Right cardiac atrium (tissue), 5 donors: Measurements from ENCODE around the gene PPP1R1C. TPM values are rescaled to one million over a fixed set of nuclear protein-coding genes. Genes with fewer than 3 reads are reported as not detected.
"Not testable (repeated sequence)": the region's sequence is repeated elsewhere in the genome, so short reads cannot be mapped to it uniquely, and the experiment has no call there.

ENCODE experiments used
- ATAC-seq, 2 donors: fragments of 200-7000 bp; cut with Tn5 transposase; one replicate each; pipeline versions ENCODE4 v1.8.0 to v1.9.1; 2020; ENCODE audit warnings: moderate library complexity in 2 of 2, mild to moderate bottlenecking in 1 of 2
- DNase-seq, 3 donors: peaks; one replicate each; pipeline ENCODE4 v3.0.0-alpha.2; 2020
- H3K27ac ChIP-seq: one replicate; pipeline ENCODE4 v1.5.1; 2013; ENCODE audit warnings: mild to moderate bottlenecking, low read length, control low read depth, moderate library complexity
- H3K27me3 ChIP-seq: one replicate; pipeline ENCODE4 v1.6.1; 2013; ENCODE audit not compliant: control insufficient read depth, insufficient read depth
- H3K4me1 ChIP-seq: one replicate; pipeline ENCODE4 v1.6.1; 2013; ENCODE audit warnings: low read length; ENCODE audit not compliant: control insufficient read depth, insufficient read depth
- H3K4me3 ChIP-seq: one replicate; pipeline ENCODE4 v1.5.1; 2013; ENCODE audit warnings: low read length, control low read depth
- H3K9me3 ChIP-seq: one replicate; pipeline ENCODE4 v1.6.1; 2013; ENCODE audit warnings: low read length; ENCODE audit not compliant: control insufficient read depth
- WGBS: extraction: QIAGEN DNeasy Blood & Tissue Kit; methylation state at CpG from one replicate; pipeline ENCODE4 v1.1.7; 2013; 5-methylcytosine and 5-hydroxymethylcytosine counted together
- intact Hi-C, 4 donors: fragments of 100-400 bp; cut with DNase I; formaldehyde crosslinking; loops; one replicate each; pipeline versions ENCODE4 v1.11.0 to v1.14.0; 2022 to 2023
- polyA plus RNA-seq: library from polyadenylated mRNA; stranded (reverse); fragments of 200-250 nt; gene quantifications from one replicate; pipeline ENCODE4 v1.2.3, GENCODE V29; 2013
- total RNA-seq, 4 donors: library from RNA; stranded (reverse); fragmentation: NEBNext Ultra II Directional; extraction: Animal tissue kit (Norgen Biotek cat#: 25700); gene quantifications; one replicate each; pipeline ENCODE4 v1.2.1, GENCODE V29; 2021
- donor health status: healthy with polysubstance abuse.
- donor health status: DM: no; HTN: yes; CAD: no.
- donor health status: DM: no; HTN: no; CAD: no.
- donor health status: DM: no; HTN: yes; CAD: no; lungs with severe emphysema.
- donor health status: DM: yes; HTN: yes; CAD: no.

The PPP1R1C gene
- total and polyA plus RNA-seq, 5 donors: 5.5 to 18.0 (median 12.0) TPM

- no peak overlapping the region for H3K4me3 ChIP-seq
- no peak for DNase-seq
- ATAC-seq: no peak
- no peaks in the 10 kb centered on the region for H3K27me3 ChIP-seq
- intact Hi-C loops: loop anchor here in 2 of 4 donors (5.0 to 10.0 kb wide), 2 partner anchors 208 to 210 kb away; no protein-coding TSS in a partner anchor
- WGBS: 88% methylated on average over 1 of the region's 1 CpG
- H3K9me3 ChIP-seq: no peaks in the 10 kb centered on the region
- no peak overlapping the region for H3K27ac ChIP-seq
- no peaks in the 10 kb centered on the region for H3K4me1 ChIP-seq
Measured at GRCh38 chr2:181952404-181953226, 33.0 kb upstream of the PPP1R1C start.

- intact Hi-C loops: loop anchor here in 2 of 4 donors (5.0 to 10.0 kb wide), 2 partner anchors 209 to 212 kb away; no protein-coding TSS in a partner anchor
- H3K27me3 ChIP-seq: no peaks in the 10 kb centered on the region
- no peaks in the 10 kb centered on the region for H3K9me3 ChIP-seq
- WGBS: 2% methylated on average over 19 of the region's 19 CpGs
- H3K27ac ChIP-seq: no peak overlapping the region
- no peaks in the 10 kb centered on the region for H3K4me1 ChIP-seq
- ATAC-seq (peak; percentile 31 to 57), DNase-seq (peak; percentile 35 to 51 (median 50))
- H3K4me3 ChIP-seq: peak overlapping the region; percentile 54
Measured at GRCh38 chr2:181953881-181954537, 31.6 kb upstream of the PPP1R1C start.

- Histone ChIP-seq H3K27ac (no peak overlapping the region), H3K4me1 (no peaks in the 10 kb centered on the region), H3K27me3 (no peaks in the 10 kb centered on the region), H3K4me3 (no peak overlapping the region), H3K9me3 (no peaks in the 10 kb centered on the region)
- no peak for DNase-seq
- ATAC-seq: no peak
- 23% methylated on average over 4 of the region's 4 CpGs for WGBS
- intact Hi-C loops: loop anchor here in 2 of 4 donors (5.0 to 10.0 kb wide), 2 partner anchors 210 to 212 kb away; no protein-coding TSS in a partner anchor
Measured at GRCh38 chr2:181954538-181954883, 31.1 kb upstream of the PPP1R1C start.

GRCh38 chr2:181955010-181955409 lies 30.6 kb upstream of the PPP1R1C start:
- intact Hi-C loops: loop anchor here in 1 of 4 donors (10.0 kb wide), 1 partner anchor 210 kb away; no protein-coding TSS in a partner anchor
- no peaks in the 10 kb centered on the region for H3K9me3 ChIP-seq
- no peaks in the 10 kb centered on the region for H3K27me3 ChIP-seq
- no peaks in the 10 kb centered on the region for H3K4me1 ChIP-seq
- no peak overlapping the region for H3K4me3 ChIP-seq
- no peak overlapping the region for H3K27ac ChIP-seq
- DNase-seq (no peak), ATAC-seq (no peak)
- WGBS: 38% methylated on average over 1 of the region's 1 CpG

- DNase-seq, H3K27me3 ChIP-seq, H3K9me3 ChIP-seq, H3K4me1 ChIP-seq, H3K27ac ChIP-seq, ATAC-seq, H3K4me3 ChIP-seq: not testable (repeated sequence)
- WGBS: 97% methylated on average over 3 of the region's 3 CpGs
- intact Hi-C loops: loop anchor here in 1 of 4 donors (10.0 kb wide), 1 partner anchor 211 kb away; no protein-coding TSS in a partner anchor
Measured at GRCh38 chr2:181955866-181956265, 29.8 kb upstream of the PPP1R1C start.

- intact Hi-C loops: loop anchor here in 1 of 4 donors (10.0 kb wide), 1 partner anchor 213 kb away; no protein-coding TSS in a partner anchor
- 81% methylated on average over 4 of the region's 4 CpGs for WGBS
Measured at GRCh38 chr2:181957668-181958067, 28.0 kb upstream of the PPP1R1C start.

GRCh38 chr2:181958726-181959125 lies 26.9 kb upstream of the PPP1R1C start:
- H3K27me3 ChIP-seq: no peaks in the 10 kb centered on the region
- no peaks in the 10 kb centered on the region for H3K4me1 ChIP-seq
- intact Hi-C loops: loop anchor here in 1 of 4 donors (10.0 kb wide), 1 partner anchor 214 kb away; no protein-coding TSS in a partner anchor
- ATAC-seq: no peak
- H3K9me3 ChIP-seq: no peaks in the 10 kb centered on the region
- no peak overlapping the region for H3K4me3 ChIP-seq
- 97% methylated on average over 1 of the region's 1 CpG for WGBS
- no peak overlapping the region for H3K27ac ChIP-seq
- no peak for DNase-seq

More at GRCh38 chr2:181957668-181958067, 28.0 kb upstream of the PPP1R1C start:
- Histone ChIP-seq H3K27me3 (no peaks in the 10 kb centered on the region), H3K4me1 (no peaks in the 10 kb centered on the region), H3K9me3 (no peaks in the 10 kb centered on the region), H3K27ac (no peak overlapping the region), H3K4me3 (no peak overlapping the region)
- DNase-seq (no peak), ATAC-seq (no peak)

- H3K4me3 ChIP-seq: no peak overlapping the region
Measured at GRCh38 chr2:181959508-181959907, 26.1 kb upstream of the PPP1R1C start.

GRCh38 chr2:181961167-181961566 lies 24.5 kb upstream of the PPP1R1C start:
- H3K27ac ChIP-seq, H3K9me3 ChIP-seq, H3K4me3 ChIP-seq, intact Hi-C loops, H3K27me3 ChIP-seq, H3K4me1 ChIP-seq, ATAC-seq: not testable (repeated sequence)
- WGBS: 94% methylated on average over 8 of the region's 8 CpGs
- DNase-seq: peak in 1 of 3 donors; percentile 40

More at GRCh38 chr2:181959508-181959907, 26.1 kb upstream of the PPP1R1C start:
- no peaks in the 10 kb centered on the region for H3K4me1 ChIP-seq
- H3K27ac ChIP-seq: no peak overlapping the region
- DNase-seq (no peak), ATAC-seq (no peak)
- intact Hi-C loops: loop anchor here in 1 of 4 donors (10.0 kb wide), 1 partner anchor 215 kb away; no protein-coding TSS in a partner anchor
- H3K9me3 ChIP-seq: no peaks in the 10 kb centered on the region
- no peaks in the 10 kb centered on the region for H3K27me3 ChIP-seq

GRCh38 chr2:181962142-181962541 lies 23.5 kb upstream of the PPP1R1C start:
- Histone ChIP-seq H3K27me3 (no peaks in the 10 kb centered on the region), H3K4me1 (no peaks in the 10 kb centered on the region), H3K4me3 (no peak overlapping the region), H3K27ac (no peak overlapping the region), H3K9me3 (no peaks in the 10 kb centered on the region)
- peak in 2 of 3 donors; percentile 36 to 46 for DNase-seq
- ATAC-seq: no peak
- 96% methylated on average over 20 of the region's 20 CpGs for WGBS
- intact Hi-C loops: no loop called here
